Mesendoderm (in vitro differentiated cells): ENCODE results near the gene A4GALT.

Experiments
- DNase-seq: peaks from one replicate; pipeline ENCODE4 v3.0.0; 2013
- H2AK5ac ChIP-seq: 2 replicates; pipeline ENCODE4 v1.6.1; 2013; ENCODE audit warnings: low read length, inconsistent platforms
- H2BK120ac ChIP-seq: 2 replicates; pipeline ENCODE4 v1.6.1; 2013; ENCODE audit warnings: low read depth, mild to moderate bottlenecking, low read length, moderate library complexity, mixed read lengths
- H2BK15ac ChIP-seq: replicated peaks from 2 replicates; pipeline ENCODE4 v1.6.1; 2013; ENCODE audit warnings: low read depth, mild to moderate bottlenecking, moderate library complexity
- H2BK5ac ChIP-seq: 2 replicates; pipeline ENCODE4 v1.6.1; 2013; ENCODE audit warnings: low read length, inconsistent platforms
- H3K18ac ChIP-seq: 2 replicates; pipeline ENCODE4 v1.6.1; 2013; ENCODE audit warnings: mild to moderate bottlenecking, low read length, mixed read lengths
- H3K23ac ChIP-seq: one replicate; pipeline ENCODE4 v1.6.1; 2013; ENCODE audit warnings: low read length
- H3K27ac ChIP-seq: 2 replicates; pipeline ENCODE4 v1.5.1; 2013; ENCODE audit warnings: low read depth, mild to moderate bottlenecking, inconsistent platforms, low read length, moderate library complexity
- H3K27me3 ChIP-seq: 2 replicates; pipeline ENCODE4 v1.6.1; 2013; ENCODE audit warnings: low read length, control low read depth, mild to moderate bottlenecking, inconsistent platforms; ENCODE audit not compliant: insufficient read depth, poor library complexity
- H3K36me3 ChIP-seq: 2 replicates; pipeline ENCODE4 v1.6.1; 2013; ENCODE audit warnings: low read length, inconsistent platforms; ENCODE audit not compliant: control insufficient read depth, insufficient read depth
- H3K4ac ChIP-seq: one replicate; pipeline ENCODE4 v1.6.1; 2013; ENCODE audit warnings: low read depth, mild to moderate bottlenecking, low read length, moderate library complexity
- H3K4me1 ChIP-seq: 2 replicates; pipeline ENCODE4 v1.6.1; 2013; ENCODE audit warnings: low read depth, low read length, inconsistent platforms; ENCODE audit not compliant: control insufficient read depth
- H3K4me2 ChIP-seq: 2 replicates; pipeline ENCODE4 v1.6.1; 2013; ENCODE audit warnings: low read length
- H3K4me3 ChIP-seq: 2 replicates; pipeline ENCODE4 v1.5.1; 2013; ENCODE audit warnings: mild to moderate bottlenecking, low read length
- H3K56ac ChIP-seq: one replicate; pipeline ENCODE4 v1.6.1; 2013; ENCODE audit warnings: low read length
- H3K79me1 ChIP-seq: 2 replicates; pipeline ENCODE4 v1.6.1; 2013; ENCODE audit warnings: low read length, inconsistent platforms
- H3K79me2 ChIP-seq: 2 replicates; pipeline ENCODE4 v1.6.1; 2013; ENCODE audit warnings: mild to moderate bottlenecking, low read length; ENCODE audit not compliant: control insufficient read depth, insufficient read depth
- H3K9ac ChIP-seq: 2 replicates; pipeline ENCODE4 v1.6.1; 2013; ENCODE audit warnings: low read length, inconsistent platforms
- H4K5ac ChIP-seq: one replicate; pipeline ENCODE4 v1.6.1; 2013; ENCODE audit warnings: low read length
- H4K8ac ChIP-seq: one replicate; pipeline ENCODE4 v1.6.1; 2013; ENCODE audit warnings: low read depth, mild to moderate bottlenecking, control low read depth, low read length, moderate library complexity
- WGBS: extraction: QIAGEN DNeasy Blood & Tissue Kit; methylation state at CpG from one replicate; pipeline ENCODE4 v1.1.7; 2013; ENCODE audit warnings: low lambda C conversion rate, missing lambda C conversion rate; ENCODE audit not compliant: insufficient coverage; ENCODE audit errors: extremely low coverage; 5-methylcytosine and 5-hydroxymethylcytosine counted together

A4GALT gene

GRCh38 chr22:42707496-42707895, 13.2 kb downstream of the A4GALT start:
- H4K8ac ChIP-seq = no peak overlapping the region
- no peak overlapping the region for H3K18ac ChIP-seq
- H3K4ac ChIP-seq = no peak overlapping the region
- no peaks in the 10 kb centered on the region for H3K36me3 ChIP-seq
- no peak overlapping the region for H3K4me3 ChIP-seq
- no peaks in the 10 kb centered on the region for H3K27me3 ChIP-seq
- no peak overlapping the region for H2BK15ac ChIP-seq
- no peak overlapping the region for H4K5ac ChIP-seq
- H3K4me1 ChIP-seq = no peaks in the 10 kb centered on the region
- H3K23ac ChIP-seq = no peak overlapping the region
- WGBS = no CpG with 5 or more reads among the region's 2 CpGs
- no peaks in the 10 kb centered on the region for H3K79me1 ChIP-seq
- no peak overlapping the region for H3K27ac ChIP-seq
- H2BK120ac ChIP-seq = no peak overlapping the region
- H2AK5ac ChIP-seq = no peak overlapping the region
- no peak overlapping the region for H2BK5ac ChIP-seq
- H3K79me2 ChIP-seq = no peaks in the 10 kb centered on the region
- H3K9ac ChIP-seq = no peak overlapping the region
- no peak overlapping the region for H3K4me2 ChIP-seq
- DNase-seq = no peak
- H3K56ac ChIP-seq = no peak overlapping the region

- Histone ChIP-seq H2AK5ac (no peak overlapping the region), H3K56ac (no peak overlapping the region), H3K79me2 (no peaks in the 10 kb centered on the region), H3K18ac (no peak overlapping the region), H3K27me3 (no peaks in the 10 kb centered on the region), H3K27ac (no peak overlapping the region), H2BK15ac (no peak overlapping the region), H3K4me2 (no peak overlapping the region), H3K36me3 (no peaks in the 10 kb centered on the region), H2BK120ac (no peak overlapping the region), H4K5ac (no peak overlapping the region), H4K8ac (no peak overlapping the region), H3K9ac (no peak overlapping the region), H3K4me3 (no peak overlapping the region), H3K4me1 (no peaks in the 10 kb centered on the region), H2BK5ac (no peak overlapping the region), H3K79me1 (no peaks in the 10 kb centered on the region), H3K4ac (no peak overlapping the region), H3K23ac (no peak overlapping the region)
- DNase-seq = no peak
- no CpG with 5 or more reads among the region's 4 CpGs for whole genome bisulfite sequencing
Observed at GRCh38 chr22:42704896-42705295, 15.8 kb downstream of the A4GALT start.

GRCh38 chr22:42702675-42703074, 18.0 kb downstream of the A4GALT start:
- no peak overlapping the region for H3K23ac ChIP-seq
- no peaks in the 10 kb centered on the region for H3K27me3 ChIP-seq
- no peak overlapping the region for H2AK5ac ChIP-seq
- no peak for DNase-seq
- no peak overlapping the region for H3K4ac ChIP-seq
- WGBS = no CpG with 5 or more reads among the region's 13 CpGs
- no peak overlapping the region for H4K8ac ChIP-seq
- peaks cover 3% of the 10 kb centered on the region for H3K4me1 ChIP-seq
- H2BK15ac ChIP-seq = no peak overlapping the region
- H3K27ac ChIP-seq = no peak overlapping the region
- no peak overlapping the region for H3K18ac ChIP-seq
- no peak overlapping the region for H3K9ac ChIP-seq
- no peak overlapping the region for H3K56ac ChIP-seq
- no peak overlapping the region for H4K5ac ChIP-seq
- H2BK5ac ChIP-seq = no peak overlapping the region
- no peak overlapping the region for H3K4me3 ChIP-seq
- no peak overlapping the region for H2BK120ac ChIP-seq
- H3K79me1 ChIP-seq = no peaks in the 10 kb centered on the region
- H3K36me3 ChIP-seq = no peaks in the 10 kb centered on the region
- H3K79me2 ChIP-seq = no peaks in the 10 kb centered on the region
- no peak overlapping the region for H3K4me2 ChIP-seq

GRCh38 chr22:42701694-42702093, 19.0 kb downstream of the A4GALT start:
- Histone ChIP-seq H4K8ac (no peak overlapping the region), H3K4me2 (no peak overlapping the region), H3K4me3 (no peak overlapping the region), H2BK15ac (no peak overlapping the region), H3K79me2 (no peaks in the 10 kb centered on the region), H3K9ac (no peak overlapping the region), H2BK5ac (no peak overlapping the region), H2BK120ac (no peak overlapping the region), H3K79me1 (no peaks in the 10 kb centered on the region), H3K27ac (no peak overlapping the region), H4K5ac (no peak overlapping the region), H3K23ac (no peak overlapping the region), H3K4ac (no peak overlapping the region), H3K36me3 (no peaks in the 10 kb centered on the region), H3K18ac (no peak overlapping the region), H2AK5ac (no peak overlapping the region), H3K27me3 (no peaks in the 10 kb centered on the region), H3K56ac (no peak overlapping the region), H3K4me1 (peaks cover 3% of the 10 kb centered on the region)
- DNase-seq = no peak
- no CpG with 5 or more reads among the region's 8 CpGs for WGBS

- WGBS = no CpG with 5 or more reads among the region's 6 CpGs
- H3K56ac ChIP-seq = no peak overlapping the region
Observed at GRCh38 chr22:42700901-42701300, 19.8 kb downstream of the A4GALT start.

GRCh38 chr22:42700355-42700754, 20.3 kb downstream of the A4GALT start:
- no peaks in the 10 kb centered on the region for H3K79me2 ChIP-seq
- no peak overlapping the region for H2AK5ac ChIP-seq
- no peaks in the 10 kb centered on the region for H3K27me3 ChIP-seq
- H3K4me3 ChIP-seq = no peak overlapping the region
- H2BK5ac ChIP-seq = no peak overlapping the region
- no peak for DNase-seq
- H2BK120ac ChIP-seq = no peak overlapping the region
- H3K4me2 ChIP-seq = no peak overlapping the region
- peaks cover 3% of the 10 kb centered on the region for H3K4me1 ChIP-seq
- no peaks in the 10 kb centered on the region for H3K36me3 ChIP-seq
- no CpG with 5 or more reads among the region's 8 CpGs for WGBS
- H3K56ac ChIP-seq = no peak overlapping the region
- H2BK15ac ChIP-seq = no peak overlapping the region
- H3K23ac ChIP-seq = no peak overlapping the region
- H3K79me1 ChIP-seq = no peaks in the 10 kb centered on the region
- H4K5ac ChIP-seq = no peak overlapping the region
- H3K18ac ChIP-seq = no peak overlapping the region
- H3K9ac ChIP-seq = no peak overlapping the region
- no peak overlapping the region for H3K27ac ChIP-seq
- H3K4ac ChIP-seq = no peak overlapping the region
- H4K8ac ChIP-seq = no peak overlapping the region

More at GRCh38 chr22:42700901-42701300, 19.8 kb downstream of the A4GALT start:
- Histone ChIP-seq H3K27me3 (no peaks in the 10 kb centered on the region), H3K23ac (no peak overlapping the region), H3K9ac (no peak overlapping the region), H3K4me2 (no peak overlapping the region), H2BK15ac (no peak overlapping the region), H3K4ac (no peak overlapping the region), H3K79me2 (no peaks in the 10 kb centered on the region), H3K79me1 (no peaks in the 10 kb centered on the region), H3K4me3 (no peak overlapping the region), H3K36me3 (no peaks in the 10 kb centered on the region), H3K4me1 (peaks cover 3% of the 10 kb centered on the region), H2AK5ac (no peak overlapping the region), H3K27ac (no peak overlapping the region), H4K5ac (no peak overlapping the region), H2BK120ac (no peak overlapping the region), H3K18ac (no peak overlapping the region), H2BK5ac (no peak overlapping the region), H4K8ac (no peak overlapping the region)
- no peak for DNase-seq
